ENCODE data around the gene TRH. TPM values are rescaled to one million over a fixed set of nuclear protein-coding genes. Genes with fewer than 3 reads are reported as not detected.
A peak's percentile ranks its signal among the peaks of the same experiment; 100 is the strongest.

The TRH gene
- total RNA-seq, result under 1 TPM in 1 of 2 donors, not detected in 1; 0.55 TPM

DNA sequence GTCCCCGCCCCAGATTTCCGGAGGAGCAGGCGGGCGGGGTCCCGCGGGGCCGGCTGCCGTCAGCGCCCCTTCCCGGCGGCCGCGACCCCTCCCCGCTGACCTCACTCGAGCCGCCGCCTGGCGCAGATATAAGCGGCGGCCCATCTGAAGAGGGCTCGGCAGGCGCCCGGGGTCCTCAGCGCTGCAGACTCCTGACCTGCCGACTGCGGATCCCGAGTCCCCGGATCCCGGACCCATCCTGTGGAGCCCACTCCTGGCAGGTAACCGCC lies at the start of gene TRH:
TSS of gene TRH (plus strand) at position 157 of the 269 bp plus-strand sequence. CDS start 1,097 bp downstream, outside the sequence.
- Histone ChIP-seq H3K4me1 (peaks cover 0 to 18% of the 10 kb centered on the region in 2 donors), H3K27ac (no peak within 1 kb of the TSS), H3K9me3 (no peaks in the 10 kb centered on the region), H3K4me3 (peak within 1 kb of the TSS; percentile 13 to 39), H3K36me3 (no peaks in the 10 kb centered on the region), H3K27me3 (peaks cover 11 to 28% of the 10 kb centered on the region in 2 donors)
- DNase-seq (ENCODE audit: low spot score), result no peak
- TF ChIP-seq CTCF (IDR thresholded peaks at IDR 0.05), result no peak

GRCh38 chr3:129927072-129927471 lies 47.4 kb upstream of the TRH start:
- Histone ChIP-seq H3K27ac (no peak overlapping the region), H3K9me3 (peaks cover 0 to 47% of the 10 kb centered on the region in 2 donors), H3K4me1 (no peaks in the 10 kb centered on the region), H3K4me3 (no peak overlapping the region), H3K36me3 (no peaks in the 10 kb centered on the region), H3K27me3 (no peaks in the 10 kb centered on the region)
- DNase-seq (ENCODE audit: low spot score), result no peak
- no peak for TF ChIP-seq CTCF (IDR thresholded peaks at IDR 0.05)

DNA sequence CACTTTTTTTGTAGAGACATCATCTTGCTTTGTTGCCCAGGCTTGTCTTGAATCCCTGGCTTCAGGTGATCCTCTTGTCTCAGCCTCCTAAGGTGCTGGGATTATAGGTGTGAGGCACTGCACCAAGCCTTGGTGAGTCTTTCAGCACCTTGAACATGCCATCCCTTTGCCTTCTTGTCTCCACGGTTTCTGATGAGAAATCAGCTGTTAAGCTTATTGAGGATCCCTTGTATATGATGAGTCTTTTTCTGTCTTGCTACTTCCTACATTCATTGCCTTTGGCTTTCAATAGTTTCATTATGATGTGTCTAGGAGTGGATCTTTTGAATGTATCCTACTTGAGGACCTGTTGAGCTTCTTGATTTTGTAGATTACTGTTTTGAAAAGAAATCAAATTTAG lies 45.1 kb upstream of the TRH start:
- H3K4me1 ChIP-seq, result no peaks in the 10 kb centered on the region
- H3K9me3 ChIP-seq, result peaks cover 0 to 36% of the 10 kb centered on the region in 2 donors
- H3K4me3 ChIP-seq, result no peak overlapping the region
- H3K27ac ChIP-seq, result no peak overlapping the region
- H3K27me3 ChIP-seq, result no peaks in the 10 kb centered on the region
- no peak for TF ChIP-seq CTCF (IDR thresholded peaks at IDR 0.05)
- H3K36me3 ChIP-seq, result no peaks in the 10 kb centered on the region
- DNase-seq (ENCODE audit: low spot score), result no peak

DNA sequence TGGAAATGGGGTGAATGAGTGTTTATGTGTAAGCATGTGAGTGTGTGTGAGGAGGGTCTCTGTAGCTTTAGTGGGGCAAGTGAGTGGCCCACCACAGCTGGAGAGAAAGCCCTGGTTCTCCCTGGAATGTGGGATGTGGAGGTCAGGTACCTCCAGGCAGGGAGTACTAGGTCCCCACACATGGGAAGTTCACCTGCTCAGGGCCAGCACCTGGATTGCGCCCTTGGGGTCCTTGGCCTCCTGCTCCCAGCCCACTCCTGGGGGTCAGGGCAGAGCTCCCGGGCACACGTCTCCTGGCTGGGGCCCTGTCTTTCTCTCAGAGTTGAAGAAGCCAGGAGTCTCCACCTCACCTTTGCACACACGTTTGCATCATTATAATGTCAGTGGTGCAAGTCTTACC lies 41.0 kb upstream of the TRH start:
- no peak overlapping the region for H3K4me3 ChIP-seq
- H3K4me1 ChIP-seq, result no peaks in the 10 kb centered on the region
- H3K9me3 ChIP-seq, result peaks cover 0 to 30% of the 10 kb centered on the region in 2 donors
- H3K36me3 ChIP-seq, result no peaks in the 10 kb centered on the region
- TF ChIP-seq CTCF (IDR thresholded peaks at IDR 0.05), result no peak
- no peak for DNase-seq (ENCODE audit: low spot score)
- H3K27ac ChIP-seq, result no peak overlapping the region
- no peaks in the 10 kb centered on the region for H3K27me3 ChIP-seq

DNA sequence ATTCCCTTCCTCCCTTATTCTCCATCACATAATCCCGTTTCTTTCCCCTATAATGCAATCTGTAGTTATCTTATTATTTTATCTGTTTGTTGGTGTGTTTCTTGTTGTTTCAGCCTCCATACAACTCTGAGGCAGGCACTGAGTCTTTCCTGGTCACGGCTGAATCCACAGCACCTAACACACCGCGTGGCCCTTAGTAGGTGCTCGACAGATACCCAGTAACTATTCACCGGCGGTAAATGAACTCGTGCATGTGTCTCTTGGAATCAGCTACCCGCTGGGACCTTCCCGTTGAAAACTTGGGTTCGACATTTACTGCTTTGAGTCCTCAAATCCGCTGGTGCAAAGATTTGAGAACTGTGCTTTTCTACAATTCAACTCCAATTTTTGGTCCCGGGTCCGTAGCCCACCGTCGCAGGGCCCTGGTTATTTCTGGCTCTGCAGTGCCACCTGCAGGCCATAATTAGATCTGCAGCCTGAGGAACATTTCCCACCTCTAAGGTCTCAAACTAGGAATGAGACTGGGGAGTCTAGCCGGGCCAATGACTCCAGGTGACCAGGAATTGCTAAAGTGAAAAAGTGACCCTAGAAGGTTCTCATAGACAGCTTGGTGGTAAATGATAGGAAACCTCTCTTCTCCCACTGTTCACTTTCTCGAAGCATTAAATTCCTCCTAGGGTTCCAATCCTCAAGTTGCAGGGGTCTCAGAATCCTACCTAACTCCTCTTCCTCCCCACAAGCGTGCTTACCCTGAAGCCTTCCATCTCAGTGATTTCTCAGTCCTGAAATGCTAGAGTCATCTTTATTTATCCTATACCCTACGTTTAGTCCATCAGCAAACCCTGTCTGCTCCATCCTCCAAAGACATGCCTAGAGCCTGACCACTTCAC lies 40.0 kb upstream of the TRH start:
- H3K4me1 ChIP-seq, result no peaks in the 10 kb centered on the region
- no peaks in the 10 kb centered on the region for H3K27me3 ChIP-seq
- H3K4me3 ChIP-seq, result peak overlapping the region in 1 of 2 donors; percentile 18
- no peak overlapping the region for H3K27ac ChIP-seq
- TF ChIP-seq CTCF (IDR thresholded peaks at IDR 0.05), result peak; percentile 93 to 94
- no peak for DNase-seq (ENCODE audit: low spot score)
- peaks cover 0 to 21% of the 10 kb centered on the region in 2 donors for H3K9me3 ChIP-seq
- H3K36me3 ChIP-seq, result no peaks in the 10 kb centered on the region

All from right atrium auricular region (tissue), 2 donors.